RWPE1 (cell line): ENCODE results near the gene MACROD1.

Experiments used
- CTCF ChIA-PET: fragments of 350-600 bp; sonication (Branson Sonifier 250); formaldehyde crosslinking; extraction: SDS; loops from one replicate; lab custom pipeline; 2021; lab: Yijun Ruan, JAX
- POLR2A ChIA-PET: fragments of 400-600 bp; formaldehyde crosslinking; extraction: SDS; loops from one replicate; lab custom pipeline; 2020; ENCODE audit warnings: antibody characterized with exemption; ENCODE audit not compliant: low non-redundant PET; lab: Yijun Ruan, JAX
- DNase-seq: peaks from one replicate; pipeline ENCODE4 v3.0.0; 2012; ENCODE audit warnings: low spot score
- H3K27ac ChIP-seq: fragments of 450-650 bp; 2 replicates; pipeline ENCODE4 v1.5.1; 2017
- CTCF ChIP-seq: fragments of 450-650 bp; conservative IDR thresholded peaks from 2 replicates; pipeline ENCODE4 v1.5.1; 2017; ENCODE audit warnings: low read depth, mild to moderate bottlenecking

MACROD1 gene

DNA sequence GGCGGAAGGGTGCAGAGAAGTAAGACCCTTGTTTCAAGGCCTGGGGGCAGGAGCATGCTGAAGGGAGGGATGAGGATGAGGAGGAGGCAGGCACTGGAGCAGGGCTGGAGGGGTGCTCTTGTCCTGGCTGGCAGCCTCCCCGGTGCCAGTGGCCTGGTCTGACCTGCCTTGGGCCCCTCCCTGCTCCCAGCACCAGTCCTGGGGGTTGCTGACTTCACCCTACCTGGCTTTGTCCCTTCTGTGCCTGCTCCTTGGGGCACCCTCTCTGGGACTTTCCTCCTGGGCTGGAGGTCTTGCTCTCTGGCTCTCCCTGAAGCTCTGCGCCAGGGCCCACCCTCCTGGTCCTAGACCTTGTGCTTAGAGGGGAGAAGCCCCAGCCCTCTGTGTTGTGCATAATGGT is 134.9 kb downstream of the MACROD1 start:
- POLR2A ChIA-PET, result no interaction called here
- no peak for DNase-seq

DNA sequence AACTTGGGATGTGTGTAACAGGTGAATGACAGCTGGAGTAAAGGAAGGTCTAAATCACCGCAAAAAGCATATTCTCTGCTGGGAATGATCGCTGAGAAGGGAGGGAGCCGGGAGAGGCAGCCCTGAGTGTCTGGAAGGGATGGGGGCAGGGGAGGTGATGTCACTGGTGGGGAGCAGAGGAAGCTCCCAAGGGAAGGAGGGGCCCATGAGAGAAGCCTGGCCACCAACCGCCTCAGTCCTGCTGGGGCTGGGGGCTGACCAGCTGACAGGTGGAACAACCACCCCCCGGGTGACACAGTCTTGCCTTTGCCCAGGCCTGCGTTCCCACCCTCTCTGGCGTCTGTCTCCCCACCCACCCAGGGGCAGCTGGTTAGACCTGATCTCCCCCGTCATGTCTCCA is 136.1 kb downstream of the MACROD1 start:
- no peak for DNase-seq
- no peak overlapping the region for H3K27ac ChIP-seq
- ChIA-PET POLR2A (no interaction called here), CTCF (no interaction called here)
- no peak for TF ChIP-seq CTCF

More for the DNA sequence above, 134.9 kb downstream of the MACROD1 start:
- CTCF ChIA-PET, result interaction anchor here (0.5 to 0.7 kb wide), 2 partner anchors 9 to 177 kb away, joined by 3 read pairs; no protein-coding TSS in a partner anchor
- no peak overlapping the region for H3K27ac ChIP-seq
- TF ChIP-seq CTCF, result no peak

GRCh38 chr11:64028398-64029115 is 137.4 kb downstream of the MACROD1 start:
- DNase-seq, result no peak
- ChIA-PET CTCF (interaction anchor here (0.5 kb wide), 1 partner anchor 601 kb away, joined by 3 read pairs; no protein-coding TSS in a partner anchor), POLR2A (no interaction called here)
- H3K27ac ChIP-seq, result no peak overlapping the region
- TF ChIP-seq CTCF, result no peak

DNA sequence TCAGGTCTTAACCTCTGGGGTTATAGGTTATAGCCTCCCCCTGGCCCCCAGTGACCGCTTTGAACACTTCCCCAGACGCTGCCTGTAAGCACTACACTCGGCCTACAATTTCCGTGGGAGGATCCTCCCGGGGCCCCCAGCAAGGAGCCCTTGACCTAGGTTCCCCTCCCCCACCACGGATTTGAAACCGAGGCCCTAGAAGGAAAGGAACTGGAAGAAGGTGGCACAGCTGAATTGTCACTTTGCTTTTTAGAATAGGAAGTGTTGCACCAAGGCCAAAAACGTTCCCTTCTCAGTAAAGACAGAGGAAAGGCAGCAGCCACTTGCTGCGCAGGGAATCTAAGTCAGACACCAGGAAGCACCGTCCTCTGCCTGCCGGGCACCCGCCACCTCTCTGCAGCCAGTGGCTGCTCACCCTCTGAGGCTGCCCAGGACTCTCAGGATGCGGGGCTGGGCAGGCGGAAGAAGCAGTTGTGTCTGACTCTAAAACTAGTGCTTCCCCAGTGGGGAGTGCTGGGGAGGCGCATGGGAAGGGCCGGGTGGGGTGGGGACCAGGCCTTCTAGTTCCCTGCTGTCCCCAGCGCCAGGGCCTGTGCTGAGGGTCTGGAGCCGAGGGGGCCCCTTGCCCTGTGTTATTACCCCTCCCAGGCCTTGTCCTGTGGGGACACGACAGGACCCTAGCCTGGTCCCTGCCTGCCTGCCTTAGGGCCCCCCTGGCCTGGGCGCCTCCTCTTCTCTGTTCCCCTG is 138.1 kb downstream of the MACROD1 start:
- TF ChIP-seq CTCF, result no peak
- ChIA-PET POLR2A (no interaction called here), CTCF (no interaction called here)
- H3K27ac ChIP-seq, result no peak overlapping the region
- no peak for DNase-seq

DNA sequence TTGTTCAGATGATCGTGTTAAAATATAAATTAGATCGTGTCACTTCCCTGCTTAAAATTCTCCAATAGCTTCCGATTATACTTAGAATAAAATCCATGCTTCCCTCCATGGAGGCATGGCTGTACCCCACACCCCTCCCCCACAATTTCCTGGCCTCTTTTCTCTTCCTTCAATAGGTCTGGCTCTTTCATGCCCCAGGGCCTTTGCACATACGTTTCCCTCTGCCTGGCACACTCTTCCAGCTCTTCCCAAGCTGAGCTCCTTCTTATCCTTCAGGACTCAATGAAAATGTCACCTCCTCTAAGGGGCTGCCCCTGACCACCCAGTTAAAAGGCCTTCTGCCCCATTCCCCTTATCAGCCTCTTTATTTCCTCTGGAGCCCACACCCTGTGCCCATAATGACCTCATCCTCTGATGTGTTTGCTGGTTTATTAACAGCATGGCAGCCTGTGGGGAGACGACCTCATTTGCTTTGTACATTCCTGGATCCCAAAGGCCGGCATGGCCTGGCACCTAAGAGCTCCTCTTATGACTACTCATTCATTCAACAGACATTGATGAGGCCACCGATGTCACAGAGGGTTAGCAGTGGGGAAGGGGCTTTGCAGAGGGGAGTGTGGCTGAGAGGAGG is 139.2 kb downstream of the MACROD1 start:
- no peak for TF ChIP-seq CTCF
- ChIA-PET CTCF (interaction anchor here (0.6 to 1.6 kb wide), 4 partner anchors 14 to 110 kb away, joined by 3 to 4 read pairs (median 3); no protein-coding TSS in a partner anchor), POLR2A (no interaction called here)
- H3K27ac ChIP-seq, result no peak overlapping the region
- no peak for DNase-seq

DNA sequence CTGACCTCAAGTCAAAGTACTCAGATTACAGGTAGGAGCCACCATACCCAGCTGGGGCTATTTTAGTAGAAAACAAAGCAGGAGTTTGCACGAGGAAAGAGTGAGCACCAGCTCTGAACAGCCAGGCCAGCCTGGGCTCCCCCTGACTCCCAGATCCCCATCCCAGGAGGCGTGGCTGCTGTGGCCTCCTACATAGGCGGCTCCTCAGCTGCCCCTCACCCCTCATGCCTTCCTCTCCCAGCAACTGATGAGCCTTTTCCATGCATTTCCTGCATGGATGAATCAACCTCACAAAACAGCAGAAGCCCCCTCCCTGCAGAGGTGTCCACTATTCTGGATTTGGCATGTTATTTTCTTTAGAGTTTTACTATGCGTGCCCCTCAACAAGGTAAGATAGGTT is 140.7 kb downstream of the MACROD1 start:
- POLR2A ChIA-PET, result no interaction called here
- no peak for TF ChIP-seq CTCF
- CTCF ChIA-PET, result interaction anchor here (0.5 to 1.6 kb wide), 3 partner anchors 8 to 121 kb away, joined by 3 to 8 read pairs (median 5); no protein-coding TSS in a partner anchor
- H3K27ac ChIP-seq, result peak overlapping the region; percentile 30
- no peak for DNase-seq
